RWPE1 (cell line): ENCODE data around the gene MAP3K1.

Source experiments
- CTCF ChIA-PET: fragments of 350-600 bp; sonication (Branson Sonifier 250); formaldehyde crosslinking; extraction: SDS; loops from one replicate; lab custom pipeline; 2021; lab: Yijun Ruan, JAX
- POLR2A ChIA-PET: fragments of 400-600 bp; formaldehyde crosslinking; extraction: SDS; loops from one replicate; lab custom pipeline; 2020; ENCODE audit warnings: antibody characterized with exemption; ENCODE audit not compliant: low non-redundant PET; lab: Yijun Ruan, JAX
- DNase-seq: peaks from one replicate; pipeline ENCODE4 v3.0.0; 2012; ENCODE audit warnings: low spot score
- H3K27ac ChIP-seq: fragments of 450-650 bp; 2 replicates; pipeline ENCODE4 v1.5.1; 2017
- TF ChIP-seq, protein P1 (sequence below): fragments of 450-650 bp; conservative IDR thresholded peaks from 2 replicates; pipeline ENCODE4 v1.5.1; 2017; ENCODE audit warnings: low read depth, mild to moderate bottlenecking

The MAP3K1 gene

DNA sequence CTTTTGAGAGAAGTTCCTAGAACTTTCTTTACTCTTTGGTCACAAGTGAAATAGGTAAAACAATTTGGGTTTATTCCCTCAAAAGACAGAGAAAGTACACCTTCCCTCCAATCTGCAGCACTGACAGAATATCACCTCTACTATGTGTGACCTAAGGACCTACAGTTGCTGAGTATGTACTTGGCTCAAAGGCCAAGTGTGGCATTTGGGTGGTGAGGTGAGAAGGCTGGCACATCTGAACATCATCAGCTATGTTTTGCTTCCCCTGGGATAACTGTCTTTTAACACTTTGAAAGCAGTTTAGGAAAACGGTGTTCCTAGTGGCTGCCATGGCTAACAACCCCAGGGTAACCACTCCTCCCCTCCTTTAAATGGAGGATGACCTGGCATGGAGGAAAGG lies 119.0 kb downstream of the MAP3K1 start:
- TF ChIP-seq, protein P1, sequence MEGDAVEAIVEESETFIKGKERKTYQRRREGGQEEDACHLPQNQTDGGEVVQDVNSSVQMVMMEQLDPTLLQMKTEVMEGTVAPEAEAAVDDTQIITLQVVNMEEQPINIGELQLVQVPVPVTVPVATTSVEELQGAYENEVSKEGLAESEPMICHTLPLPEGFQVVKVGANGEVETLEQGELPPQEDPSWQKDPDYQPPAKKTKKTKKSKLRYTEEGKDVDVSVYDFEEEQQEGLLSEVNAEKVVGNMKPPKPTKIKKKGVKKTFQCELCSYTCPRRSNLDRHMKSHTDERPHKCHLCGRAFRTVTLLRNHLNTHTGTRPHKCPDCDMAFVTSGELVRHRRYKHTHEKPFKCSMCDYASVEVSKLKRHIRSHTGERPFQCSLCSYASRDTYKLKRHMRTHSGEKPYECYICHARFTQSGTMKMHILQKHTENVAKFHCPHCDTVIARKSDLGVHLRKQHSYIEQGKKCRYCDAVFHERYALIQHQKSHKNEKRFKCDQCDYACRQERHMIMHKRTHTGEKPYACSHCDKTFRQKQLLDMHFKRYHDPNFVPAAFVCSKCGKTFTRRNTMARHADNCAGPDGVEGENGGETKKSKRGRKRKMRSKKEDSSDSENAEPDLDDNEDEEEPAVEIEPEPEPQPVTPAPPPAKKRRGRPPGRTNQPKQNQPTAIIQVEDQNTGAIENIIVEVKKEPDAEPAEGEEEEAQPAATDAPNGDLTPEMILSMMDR: no peak
- no peak for DNase-seq
- CTCF ChIA-PET: interaction anchor here (0.7 kb wide), 1 partner anchor 744 kb away, joined by 3 read pairs; no protein-coding TSS in a partner anchor
- no peak overlapping the region for H3K27ac ChIP-seq
- POLR2A ChIA-PET: no interaction called here

DNA sequence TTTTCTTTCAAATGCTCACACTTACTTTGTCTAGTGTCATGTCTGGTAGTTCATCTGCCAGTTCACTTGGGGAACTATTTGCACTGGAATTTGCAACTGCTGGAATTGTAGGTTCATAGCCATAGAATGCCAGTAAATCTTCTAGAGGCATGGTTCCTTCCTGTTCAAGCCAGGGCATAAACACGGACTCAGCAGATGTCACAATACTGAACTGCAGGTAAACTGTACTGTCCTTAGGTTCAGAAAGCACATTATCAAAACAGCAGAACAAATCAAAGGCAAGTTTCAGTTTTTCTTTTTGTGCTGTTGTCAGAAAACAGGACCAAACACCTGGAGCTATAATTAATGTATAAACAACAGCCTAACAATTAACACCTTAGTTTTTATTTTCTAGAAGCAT lies 123.5 kb downstream of the MAP3K1 start:
- TF ChIP-seq, protein P1: no peak
- ChIA-PET CTCF (no interaction called here), POLR2A (no interaction called here)
- no peak for DNase-seq
- H3K27ac ChIP-seq: no peak overlapping the region

DNA sequence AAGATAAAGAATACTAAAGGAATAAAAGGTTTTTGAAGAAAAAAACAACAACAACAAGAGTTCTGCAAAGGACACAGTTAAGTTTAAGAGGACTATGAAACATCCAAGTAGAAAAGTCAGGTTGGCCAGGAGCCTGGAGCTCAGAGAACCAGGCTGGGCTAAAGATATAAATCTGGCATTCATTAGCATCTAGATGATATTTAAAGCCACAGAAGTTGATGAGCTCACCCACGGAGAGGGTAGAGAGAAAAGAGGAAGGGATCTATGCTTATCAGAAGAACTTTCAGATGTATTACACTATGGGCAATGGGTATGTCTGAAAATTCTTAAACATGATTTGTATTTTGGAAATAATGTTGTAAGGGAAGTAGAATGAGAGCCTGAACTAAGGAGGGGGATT lies 126.6 kb downstream of the MAP3K1 start:
- ChIA-PET POLR2A (no interaction called here), CTCF (no interaction called here)
- TF ChIP-seq, protein P1: no peak
- DNase-seq: no peak
- no peak overlapping the region for H3K27ac ChIP-seq
